Measurements from ENCODE around the gene TRPC4.

The TRPC4 gene

GRCh38 chr13:37709318-37709717 lies 160.3 kb downstream of the TRPC4 start:
- DNase-seq = no peak

GRCh38 chr13:37707739-37708500 lies 161.7 kb downstream of the TRPC4 start:
- no peak for DNase-seq

GRCh38 chr13:37706041-37706440 lies 163.5 kb downstream of the TRPC4 start:
- no peak for DNase-seq

- no peak for DNase-seq
These were observed 167.6 kb downstream of the TRPC4 start for GRCh38 chr13:37701972-37702371.

- DNase-seq = no peak
These were observed 168.3 kb downstream of the TRPC4 start for GRCh38 chr13:37701306-37701705.

- DNase-seq = no peak
These were observed 168.7 kb downstream of the TRPC4 start for GRCh38 chr13:37700887-37701286.

GRCh38 chr13:37695200-37695599 lies 174.4 kb downstream of the TRPC4 start:
- DNase-seq = no peak

- DNase-seq = no peak
These were observed 179.2 kb downstream of the TRPC4 start for GRCh38 chr13:37690361-37690760.

GRCh38 chr13:37686501-37686900 lies 183.1 kb downstream of the TRPC4 start:
- no peak for DNase-seq

- DNase-seq = no peak
These were observed 184.4 kb downstream of the TRPC4 start for GRCh38 chr13:37685206-37685605.

- no peak for DNase-seq
These were observed 187.1 kb downstream of the TRPC4 start for GRCh38 chr13:37682496-37682895.

- DNase-seq = no peak
These were observed 188.1 kb downstream of the TRPC4 start for GRCh38 chr13:37681281-37682032.

- DNase-seq = no peak
These were observed 189.4 kb downstream of the TRPC4 start for GRCh38 chr13:37680137-37680536.

GRCh38 chr13:37679043-37679442 lies 190.5 kb downstream of the TRPC4 start:
- no peak for DNase-seq

- DNase-seq = no peak
These were observed 199.7 kb downstream of the TRPC4 start for GRCh38 chr13:37669845-37670244.

- DNase-seq = no peak
These were observed 201.9 kb downstream of the TRPC4 start for GRCh38 chr13:37667702-37668101.

- DNase-seq = no peak
These were observed 203.5 kb downstream of the TRPC4 start for GRCh38 chr13:37666036-37666435.

- no peak for DNase-seq
These were observed 204.2 kb downstream of the TRPC4 start for GRCh38 chr13:37665420-37665819.

- no peak for DNase-seq
These were observed 205.8 kb downstream of the TRPC4 start for GRCh38 chr13:37663724-37664123.

GRCh38 chr13:37662624-37663023 lies 206.9 kb downstream of the TRPC4 start:
- no peak for DNase-seq

GRCh38 chr13:37657956-37658355 lies 211.6 kb downstream of the TRPC4 start:
- no peak for DNase-seq

- DNase-seq = no peak
These were observed 212.4 kb downstream of the TRPC4 start for GRCh38 chr13:37657134-37657533.

- DNase-seq = no peak
These were observed 213.2 kb downstream of the TRPC4 start for GRCh38 chr13:37656247-37656940.

GRCh38 chr13:37652596-37652995 lies 217.0 kb downstream of the TRPC4 start:
- no peak for DNase-seq
